SK-N-MC (cell line): Measurements from ENCODE around the gene ITIH4.

Experiments
- DNase-seq: peaks from one replicate; pipeline ENCODE4 v3.0.0-alpha.2; 2011; ENCODE audit warnings: low read depth, low spot score
- H3K27ac ChIP-seq: fragments of 200-600 bp; sonication (generic); 2 replicates; pipeline ENCODE4 v1.5.1; 2016; ENCODE audit warnings: mixed run types
- H3K36me3 ChIP-seq: fragments of 200-600 bp; sonication (generic); 2 replicates; pipeline ENCODE4 v1.6.1; 2017; ENCODE audit warnings: antibody characterized with exemption, low read length, mixed read lengths; ENCODE audit not compliant: insufficient read depth
- H3K4me3 ChIP-seq: fragments of 200-600 bp; sonication (generic); 2 replicates; pipeline ENCODE4 v1.5.1; 2016
- H3K9ac ChIP-seq: fragments of 200-600 bp; sonication (generic); 2 replicates; pipeline ENCODE4 v1.8.0; 2017; ENCODE audit warnings: mixed run types, mixed read lengths; ENCODE audit not compliant: insufficient read length
- H3K9me3 ChIP-seq: fragments of 200-600 bp; sonication (generic); 2 replicates; pipeline ENCODE4 v1.6.1; 2017; ENCODE audit warnings: low read depth, mild to moderate bottlenecking, antibody characterized with exemption, low read length, moderate library complexity, mixed read lengths
- EZH2 ChIP-seq: fragments of 200-600 bp; sonication (generic); IDR thresholded peaks from one replicate; pipeline ENCODE4 v1.6.1; 2017; ENCODE audit warnings: antibody characterized with exemption
- FOXP2 ChIP-seq: optimal IDR thresholded peaks from 2 replicates; pipeline ENCODE3; 2011; ENCODE audit warnings: mild to moderate bottlenecking, moderate library complexity; ENCODE audit not compliant: insufficient read depth; ENCODE audit errors: extremely low read length, control extremely low read depth
- POLR2AphosphoS5 ChIP-seq: IDR thresholded peaks from 2 replicates; pipeline ENCODE4 v1.6.1; 2012; ENCODE audit warnings: mild to moderate bottlenecking, low read depth, low read length, borderline replicate concordance

ITIH4 gene

DNA sequence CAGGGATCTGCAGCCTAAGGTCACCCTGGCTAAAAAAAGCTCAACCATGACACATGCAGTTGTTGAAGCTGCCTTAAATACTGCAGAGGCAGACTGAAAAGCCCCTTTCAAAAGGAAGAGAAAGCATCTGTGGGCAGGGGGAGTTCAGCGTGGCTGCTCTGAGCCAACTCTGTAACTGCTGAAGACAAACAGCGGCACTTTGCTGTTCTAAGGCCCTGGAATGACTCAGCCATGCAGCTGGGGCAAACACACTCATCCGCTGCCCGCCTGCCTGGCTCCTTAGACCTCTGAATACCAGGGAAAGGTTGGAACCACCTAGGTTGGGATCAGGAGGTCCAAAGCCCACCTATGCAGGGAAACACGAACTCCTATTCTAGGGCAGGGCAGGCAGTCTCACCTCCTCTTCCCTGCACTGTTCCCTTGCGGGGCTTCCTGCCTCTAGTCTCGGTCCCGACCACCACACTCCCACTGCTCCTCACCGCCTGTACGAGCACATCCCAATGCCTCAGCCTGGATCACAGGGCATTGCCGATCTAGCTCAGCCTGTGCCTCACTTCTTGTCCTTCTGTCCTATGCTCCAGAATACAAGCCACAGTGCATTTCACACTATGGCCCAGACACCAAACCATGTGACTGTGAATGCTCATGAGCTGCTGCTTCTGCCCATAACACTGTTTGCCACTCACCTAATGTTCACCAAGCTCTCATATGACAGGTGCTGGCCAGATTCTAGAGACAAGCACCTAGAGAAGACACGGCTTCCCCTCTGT, 10.9 kb upstream of the ITIH4 start:
- no peak for DNase-seq
- no peak overlapping the region for H3K27ac ChIP-seq
- H3K36me3 ChIP-seq, result no peaks in the 10 kb centered on the region
- no peaks in the 10 kb centered on the region for H3K9me3 ChIP-seq
- no peak overlapping the region for H3K9ac ChIP-seq
- no peak for TF ChIP-seq EZH2
- TF ChIP-seq POLR2AphosphoS5, result no peak
- TF ChIP-seq FOXP2, result no peak
- H3K4me3 ChIP-seq, result no peak overlapping the region

DNA sequence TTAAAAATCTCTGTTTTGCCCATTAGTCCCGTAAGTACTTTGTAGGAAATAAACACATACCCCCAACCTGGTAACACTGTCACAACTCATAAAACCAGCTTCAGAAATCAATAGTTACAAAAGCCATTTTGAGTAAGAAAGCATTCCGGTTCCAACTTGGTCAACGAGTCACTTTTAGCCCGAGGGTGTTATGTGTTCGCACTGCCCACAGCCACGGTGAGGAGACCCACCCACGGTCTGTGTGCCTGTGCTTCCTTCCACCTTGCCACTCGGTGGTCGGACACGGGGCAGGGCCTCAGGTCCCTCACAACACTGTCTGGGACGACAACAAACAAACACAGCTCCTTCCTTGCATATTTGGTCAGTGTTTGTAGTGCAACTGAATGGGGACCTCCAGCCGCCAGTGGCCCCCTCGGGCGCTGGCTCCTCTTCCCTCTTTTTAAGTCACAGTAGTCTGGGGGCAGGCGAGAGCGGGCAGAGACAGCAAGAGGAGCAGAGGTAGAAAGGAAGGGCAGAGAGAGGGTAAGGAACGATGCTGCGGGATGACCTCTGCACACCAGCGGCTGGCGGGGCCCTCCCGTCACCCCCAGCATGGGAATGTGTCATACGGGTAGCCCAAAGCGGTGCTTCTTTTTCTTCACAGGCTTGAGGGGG, 9.5 kb upstream of the ITIH4 start:
- H3K27ac ChIP-seq, result no peak overlapping the region

DNA sequence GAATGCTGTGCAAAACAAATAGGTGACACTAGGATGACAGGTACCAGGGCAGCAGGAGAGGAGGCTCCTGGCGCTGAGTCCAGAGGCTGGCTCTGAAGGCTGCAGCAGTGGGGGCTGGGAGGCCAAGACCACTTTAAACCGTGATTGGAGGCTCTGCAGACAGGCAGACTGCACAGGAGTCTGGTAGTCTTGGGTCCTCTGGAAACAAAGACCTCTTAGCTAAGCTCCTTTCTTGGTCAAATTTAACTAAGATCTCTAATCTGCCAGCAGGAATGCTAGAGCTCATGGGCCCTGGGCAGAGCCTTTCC, 8.8 kb upstream of the ITIH4 start:
- H3K36me3 ChIP-seq, result no peaks in the 10 kb centered on the region
- no peak overlapping the region for H3K4me3 ChIP-seq
- no peak overlapping the region for H3K9ac ChIP-seq
- no peak for TF ChIP-seq FOXP2
- TF ChIP-seq POLR2AphosphoS5, result no peak
- no peak for TF ChIP-seq EZH2
- H3K9me3 ChIP-seq, result no peaks in the 10 kb centered on the region
- no peak for DNase-seq
- no peak overlapping the region for H3K27ac ChIP-seq

More for the DNA sequence above, 9.5 kb upstream of the ITIH4 start:
- Histone ChIP-seq H3K36me3 (no peaks in the 10 kb centered on the region), H3K9ac (no peak overlapping the region), H3K4me3 (no peak overlapping the region), H3K9me3 (no peaks in the 10 kb centered on the region)
- TF ChIP-seq POLR2AphosphoS5 (no peak), FOXP2 (no peak), EZH2 (no peak)
- DNase-seq, result no peak

DNA sequence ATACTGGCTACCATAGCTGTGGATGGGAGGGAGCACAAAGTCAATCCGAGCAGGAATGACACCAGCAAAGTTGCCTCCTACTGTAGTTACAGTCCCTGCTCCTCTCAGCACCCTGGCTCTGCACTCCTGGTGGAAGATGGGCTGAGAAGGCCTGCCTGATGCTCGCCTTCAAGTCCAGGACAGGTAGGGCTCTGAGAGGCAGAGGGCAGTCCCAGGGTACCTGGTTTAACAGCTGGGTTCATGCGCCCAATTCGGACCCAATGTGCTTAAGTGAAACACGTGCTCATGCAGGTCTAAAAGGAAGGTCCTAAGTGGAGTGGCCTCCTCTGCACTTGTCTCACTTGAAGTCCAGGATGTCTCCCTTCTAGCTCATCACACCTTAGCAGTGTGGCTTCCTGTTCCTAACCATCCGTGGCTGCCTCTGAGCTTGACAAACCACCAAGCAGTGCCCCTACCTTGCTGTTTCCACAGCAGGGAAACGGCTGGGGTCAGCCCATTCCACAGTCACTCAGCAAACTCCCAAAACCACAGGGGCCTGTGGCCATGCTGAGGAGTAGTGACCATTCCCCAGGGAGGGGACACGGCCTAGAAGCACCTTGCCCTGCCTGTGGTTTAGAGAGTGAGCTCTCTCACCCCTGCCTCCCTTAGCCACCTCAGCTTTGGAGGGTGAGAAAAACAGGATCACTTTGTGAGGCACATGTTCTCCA, 8.2 kb upstream of the ITIH4 start:
- no peak overlapping the region for H3K27ac ChIP-seq
- H3K4me3 ChIP-seq, result no peak overlapping the region
- DNase-seq, result no peak
- H3K36me3 ChIP-seq, result no peaks in the 10 kb centered on the region
- TF ChIP-seq POLR2AphosphoS5 (no peak), FOXP2 (no peak), EZH2 (no peak)
- no peaks in the 10 kb centered on the region for H3K9me3 ChIP-seq
- H3K9ac ChIP-seq, result no peak overlapping the region

DNA sequence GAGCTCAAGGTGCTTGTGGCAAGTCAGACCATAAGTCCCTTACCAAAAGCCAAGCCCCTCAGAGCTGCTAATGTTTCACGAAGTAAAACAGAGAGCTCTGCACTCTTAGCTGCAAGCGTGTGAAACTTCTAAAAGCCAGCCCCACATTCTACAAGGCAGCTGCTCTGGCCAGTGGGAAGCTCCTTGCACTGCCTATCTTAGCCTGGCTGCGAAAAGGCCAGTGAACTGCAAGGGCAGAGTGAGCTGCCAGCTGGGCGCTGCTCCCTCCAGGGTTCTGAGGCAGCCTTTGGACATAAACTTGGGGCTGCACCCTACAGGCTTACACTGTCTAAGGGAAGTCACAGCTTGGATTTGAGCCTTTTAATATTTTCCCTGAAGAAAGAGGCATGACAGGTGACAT, 6.5 kb upstream of the ITIH4 start:
- Histone ChIP-seq H3K27ac (no peak overlapping the region), H3K9ac (no peak overlapping the region), H3K36me3 (no peaks in the 10 kb centered on the region), H3K9me3 (no peaks in the 10 kb centered on the region), H3K4me3 (no peak overlapping the region)
- TF ChIP-seq FOXP2 (no peak), EZH2 (no peak), POLR2AphosphoS5 (no peak)
- no peak for DNase-seq

DNA sequence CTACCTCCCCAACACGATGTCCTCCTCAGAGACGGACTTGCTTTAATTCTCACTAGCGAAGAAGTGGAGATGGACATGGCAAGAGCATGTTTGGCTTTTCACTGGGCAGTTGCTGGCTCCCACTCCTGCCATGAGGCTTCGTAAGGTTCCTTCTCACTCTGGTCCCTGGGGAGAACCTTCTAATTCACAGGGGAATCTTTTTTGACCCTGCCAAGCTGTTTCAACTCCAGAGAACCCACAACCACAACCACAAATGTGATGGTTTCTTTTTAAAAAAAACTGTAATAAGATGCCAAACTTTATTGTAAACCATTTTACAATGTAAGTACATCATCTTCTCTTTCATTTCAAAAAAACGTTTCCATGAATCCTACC, 6.0 kb upstream of the ITIH4 start:
- no peaks in the 10 kb centered on the region for H3K36me3 ChIP-seq
- H3K27ac ChIP-seq, result no peak overlapping the region
- H3K9ac ChIP-seq, result no peak overlapping the region
- TF ChIP-seq EZH2, result no peak
- no peak for TF ChIP-seq FOXP2
- TF ChIP-seq POLR2AphosphoS5, result no peak
- no peak overlapping the region for H3K4me3 ChIP-seq
- no peaks in the 10 kb centered on the region for H3K9me3 ChIP-seq
- DNase-seq, result no peak

DNA sequence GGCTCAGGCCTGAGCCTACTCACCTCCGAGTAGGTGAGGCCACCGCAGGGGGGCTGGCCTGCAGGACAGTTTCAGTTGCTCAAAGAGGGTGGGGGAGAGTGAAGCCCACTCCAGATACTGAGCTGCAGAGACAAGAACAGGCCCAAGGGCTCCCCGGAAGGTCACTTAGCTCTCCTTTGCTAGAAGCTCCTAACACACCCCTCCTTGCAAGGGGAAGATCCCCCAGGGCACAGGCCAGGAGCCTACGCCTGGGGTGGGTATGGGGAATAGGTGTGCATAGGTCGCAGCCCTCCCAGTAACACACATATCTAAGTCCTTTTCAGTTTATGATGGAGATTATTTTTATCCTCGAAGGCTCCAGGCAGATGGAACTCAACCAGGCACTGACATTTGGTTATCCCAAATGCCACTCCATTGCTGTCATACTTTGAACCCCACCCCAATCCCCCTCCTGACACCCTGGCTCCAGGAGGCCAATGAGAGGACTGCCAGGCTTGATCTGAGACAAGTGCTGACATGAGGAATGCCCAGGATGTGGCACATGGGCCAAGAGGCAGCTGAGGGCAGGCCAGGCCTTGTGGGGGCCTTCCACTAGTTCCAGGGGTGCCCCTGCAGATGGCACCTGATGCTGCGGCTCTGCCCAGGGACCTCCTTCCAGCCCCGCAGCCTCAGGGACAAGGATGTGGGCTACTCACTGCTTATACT, 5.4 kb upstream of the ITIH4 start:
- H3K9me3 ChIP-seq, result no peaks in the 10 kb centered on the region
- no peak overlapping the region for H3K4me3 ChIP-seq
- no peak overlapping the region for H3K9ac ChIP-seq
- no peaks in the 10 kb centered on the region for H3K36me3 ChIP-seq
- no peak overlapping the region for H3K27ac ChIP-seq
- DNase-seq, result no peak
- TF ChIP-seq FOXP2, result no peak
- no peak for TF ChIP-seq POLR2AphosphoS5
- TF ChIP-seq EZH2, result no peak

DNA sequence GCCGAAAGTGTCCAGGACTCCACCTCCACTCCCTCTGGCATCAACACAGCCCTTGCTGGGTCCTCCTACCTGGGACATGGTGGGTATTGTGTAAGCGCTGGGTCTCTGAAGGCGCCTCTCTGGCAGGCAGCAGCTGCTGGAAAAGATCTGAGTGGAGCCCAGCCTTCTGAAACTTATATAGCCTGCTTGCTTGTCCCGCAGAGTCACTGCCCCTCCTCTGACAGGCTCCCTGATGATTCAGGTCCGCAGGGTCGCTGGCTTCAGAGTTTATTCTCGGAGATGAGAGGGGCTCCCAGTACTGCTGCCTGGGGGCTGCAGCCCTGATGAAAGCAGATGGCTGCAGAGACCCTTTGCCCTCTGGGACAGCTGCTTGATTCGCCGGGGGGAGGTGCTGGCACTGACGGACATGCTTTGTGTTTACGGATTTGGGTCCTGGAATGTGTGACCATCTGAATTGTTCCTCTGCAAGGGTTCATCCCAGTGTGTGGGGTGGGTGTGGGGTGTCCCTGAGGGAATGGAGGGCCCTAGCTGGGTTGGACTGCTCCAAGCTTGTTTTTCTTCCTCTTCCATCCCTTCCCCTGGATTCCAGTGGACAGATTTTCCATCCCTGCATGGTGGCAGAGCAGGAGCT, 4.5 kb upstream of the ITIH4 start, which contains the start of gene MUSTN1:
Gene MUSTN1, minus strand, starts transcription at position 149 of the 631 bp plus-strand sequence. Its CDS starts 71 bp downstream, at position 78.
- no peak for DNase-seq
- Histone ChIP-seq H3K36me3 (no peaks in the 10 kb centered on the region), H3K27ac (no peak within 1 kb of the TSS), H3K4me3 (no peak within 1 kb of the TSS), H3K9me3 (no peaks in the 10 kb centered on the region), H3K9ac (no peak within 1 kb of the TSS)
- no peak for TF ChIP-seq POLR2AphosphoS5
- TF ChIP-seq FOXP2, result no peak
- no peak for TF ChIP-seq EZH2
